Activated naive CD4-positive, alpha-beta T cell treated with anti-CD3 and anti-CD28 coated beads, Interleukin-2, amount 50 U/mL, for 16 hours (primary cell): Measurements from ENCODE around the gene CDH23.

ENCODE experiments used
- DNase-seq: peaks from one replicate; pipeline ENCODE4 v3.0.0-alpha.2; 2020

CDH23 gene

DNA sequence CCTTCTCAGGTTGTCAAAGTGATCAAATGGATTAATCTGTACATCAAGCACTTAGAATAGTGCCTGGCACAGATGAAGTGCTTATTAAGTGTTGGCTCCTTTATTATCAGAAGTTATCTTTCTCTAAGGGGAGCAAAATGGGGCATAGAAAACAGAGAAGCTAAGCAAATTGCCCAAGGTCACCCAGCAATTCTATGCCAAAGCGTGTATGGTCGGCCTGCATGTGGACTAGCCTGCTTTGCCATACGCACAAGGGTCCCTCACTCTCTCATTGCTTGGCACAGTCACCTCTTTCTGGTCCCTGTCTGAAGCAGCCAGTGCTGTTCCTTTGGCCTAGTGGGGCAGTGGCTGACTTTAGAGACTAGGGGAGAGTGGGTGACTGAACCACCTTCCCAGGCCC lies 45.3 kb downstream of the CDH23 start:
- no peak for DNase-seq

DNA sequence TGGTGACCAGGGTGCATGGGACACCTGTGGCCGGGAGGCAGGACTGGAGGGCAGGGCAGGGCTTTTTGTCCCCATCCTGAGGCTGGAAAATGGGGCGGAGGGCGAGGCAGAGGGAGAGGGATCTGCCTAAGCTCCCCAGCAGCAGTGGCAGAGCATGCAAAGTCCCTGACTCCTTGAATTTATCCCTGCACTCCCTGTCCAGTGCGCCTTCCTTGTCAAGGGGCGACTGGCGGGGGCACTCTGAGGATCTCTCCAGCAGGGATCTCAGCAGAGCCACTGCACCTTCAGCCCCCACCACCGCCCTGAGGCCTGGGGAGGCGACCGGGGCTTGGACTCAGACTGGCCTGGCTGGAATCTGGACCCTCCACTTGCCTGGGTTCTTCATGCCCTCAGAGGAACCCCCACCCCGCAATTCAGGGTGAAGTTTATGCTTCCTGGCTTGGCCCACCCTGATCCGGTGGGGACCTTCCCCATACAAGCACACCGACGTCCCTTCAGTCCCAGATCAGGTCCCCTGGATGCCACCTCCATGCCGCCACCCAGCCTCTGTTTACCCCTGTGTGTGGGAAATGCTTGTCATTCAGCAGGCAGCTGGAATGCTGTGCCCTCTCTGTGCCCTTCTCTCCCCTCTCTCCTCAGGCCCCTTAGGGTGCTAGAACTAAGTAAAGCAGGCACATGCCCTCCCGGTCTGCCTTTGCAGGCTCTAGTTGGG lies 46.3 kb downstream of the CDH23 start:
- no peak for DNase-seq

GRCh38 chr10:71443676-71444075 lies 47.0 kb downstream of the CDH23 start:
- DNase-seq, result no peak

GRCh38 chr10:71444284-71445054 lies 47.7 kb downstream of the CDH23 start:
- DNase-seq, result no peak

DNA sequence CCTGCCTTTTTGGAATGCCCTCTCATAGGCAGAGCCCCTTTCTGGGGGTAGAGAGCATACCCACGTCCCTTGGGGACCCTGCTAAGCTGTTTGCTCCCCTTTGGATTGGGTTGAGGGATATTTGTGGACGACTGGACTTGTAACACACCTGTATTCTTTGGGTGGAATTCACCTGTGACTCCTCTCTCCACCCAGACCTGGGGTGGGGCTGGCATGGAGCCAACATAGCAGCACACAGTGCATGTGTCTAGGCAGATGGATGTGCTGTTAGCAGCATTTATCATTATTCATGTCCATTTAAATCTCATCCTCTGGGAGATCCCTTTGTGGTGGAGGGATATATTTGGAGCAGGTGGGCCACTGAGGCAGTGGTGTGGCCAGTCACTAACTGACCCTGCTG lies 51.0 kb downstream of the CDH23 start:
- no peak for DNase-seq

- no peak for DNase-seq
Observed at GRCh38 chr10:71448146-71448545, 51.4 kb downstream of the CDH23 start.

DNA sequence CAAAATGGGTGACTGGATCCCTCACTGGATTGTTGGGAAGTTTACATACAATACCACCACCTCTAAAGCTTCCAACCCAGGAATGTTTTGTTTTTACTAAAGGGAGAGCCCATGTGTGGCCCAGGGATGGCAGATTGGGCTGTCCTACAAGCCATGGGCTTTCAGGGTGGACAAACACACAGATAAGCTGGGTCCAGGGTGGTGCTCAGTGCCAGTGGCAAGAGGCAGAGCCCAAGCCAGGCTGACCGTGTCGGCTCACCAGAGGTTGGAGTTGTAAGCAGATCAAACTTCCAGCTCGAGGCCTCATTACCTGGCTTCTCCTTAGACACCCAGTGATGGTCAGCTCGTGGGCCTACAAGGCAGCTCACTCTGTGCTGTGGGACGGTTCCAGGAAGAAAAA lies 52.3 kb downstream of the CDH23 start:
- no peak for DNase-seq

DNA sequence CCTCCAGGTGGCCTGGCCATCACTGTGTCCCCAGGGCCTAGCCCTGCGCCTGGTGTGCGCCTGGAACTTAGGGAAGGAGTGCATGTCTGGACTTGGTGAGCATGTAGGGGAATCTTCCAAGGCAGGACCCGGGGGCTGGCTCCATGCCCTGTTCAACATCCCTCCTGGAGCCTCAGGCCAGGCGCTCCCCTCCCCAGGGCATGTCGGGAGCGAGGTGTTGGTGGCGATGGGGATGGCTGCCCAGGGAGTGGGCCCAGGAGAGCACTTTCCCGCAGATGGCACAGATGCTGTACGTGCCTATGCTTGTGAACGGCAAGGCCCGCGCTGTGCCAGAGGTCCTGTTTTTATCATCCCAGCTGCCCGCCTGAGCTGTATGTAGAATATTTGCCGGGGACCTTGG lies 55.0 kb downstream of the CDH23 start:
- no peak for DNase-seq

- no peak for DNase-seq
Observed at GRCh38 chr10:71453186-71453585, 56.5 kb downstream of the CDH23 start.

DNA sequence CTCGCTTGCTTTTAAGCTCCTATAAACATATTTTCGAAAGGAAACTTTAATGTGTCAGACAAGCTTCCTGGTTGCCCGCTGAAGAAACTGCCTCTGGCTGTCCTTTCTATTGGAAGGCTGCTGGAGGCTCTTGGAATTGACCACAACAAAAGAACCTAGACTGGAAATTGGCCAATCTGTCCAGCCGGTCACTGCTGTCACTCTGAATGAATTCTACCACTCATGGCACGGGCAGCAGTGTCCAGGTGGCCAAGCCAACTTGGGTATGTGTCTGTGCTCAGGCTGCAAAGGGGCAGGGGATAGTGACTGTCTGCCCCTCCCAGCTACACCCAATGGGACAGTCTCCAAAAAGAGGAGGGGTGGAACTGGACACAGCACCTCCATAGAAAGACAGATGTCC lies 57.6 kb downstream of the CDH23 start:
- no peak for DNase-seq

DNA sequence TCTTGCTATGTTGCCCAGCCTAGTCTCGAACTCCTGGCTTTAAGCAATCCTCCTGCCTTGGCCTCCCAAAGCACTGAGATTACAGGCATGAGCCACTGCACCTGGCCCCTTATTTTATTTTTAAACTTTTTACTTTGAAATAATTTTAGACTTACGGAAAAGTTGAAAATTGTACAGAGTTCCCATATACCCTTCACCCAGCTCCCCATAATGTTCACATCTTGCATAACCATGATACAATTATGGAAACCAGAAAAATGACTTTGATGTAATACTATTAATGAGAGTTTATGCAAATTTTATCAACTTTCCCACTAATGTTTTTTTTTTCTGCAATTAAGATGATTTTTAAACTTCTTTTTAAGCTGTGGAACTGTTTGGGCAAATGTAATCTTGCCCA lies 58.3 kb downstream of the CDH23 start:
- DNase-seq, result no peak

- no peak for DNase-seq
Observed at GRCh38 chr10:71456631-71457030, 59.9 kb downstream of the CDH23 start.

GRCh38 chr10:71457908-71458307 lies 61.2 kb downstream of the CDH23 start:
- DNase-seq, result no peak

GRCh38 chr10:71458387-71458786 lies 61.7 kb downstream of the CDH23 start:
- no peak for DNase-seq

DNA sequence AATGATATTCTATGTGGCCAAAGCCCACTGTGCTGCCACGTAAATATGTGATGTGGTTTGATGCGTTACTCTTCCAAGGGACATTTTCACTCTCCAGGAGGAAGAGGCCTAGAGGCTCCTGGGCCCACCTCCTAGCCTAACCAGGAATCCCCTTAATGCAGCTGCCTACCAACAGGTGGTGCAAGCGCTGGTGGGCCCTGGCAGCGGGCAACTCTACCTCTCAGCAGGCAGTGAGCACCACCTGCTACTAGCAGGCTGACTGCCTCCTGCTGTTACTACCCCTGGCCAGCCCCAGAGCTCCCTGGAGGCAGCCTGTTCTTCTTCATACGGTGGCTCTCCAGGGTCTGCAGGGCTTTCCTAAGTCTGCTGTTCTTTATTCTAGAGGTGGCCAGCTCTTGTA lies 62.8 kb downstream of the CDH23 start:
- DNase-seq, result no peak

- no peak for DNase-seq
Observed at GRCh38 chr10:71460615-71461014, 63.9 kb downstream of the CDH23 start.

GRCh38 chr10:71461457-71461856 lies 64.7 kb downstream of the CDH23 start:
- no peak for DNase-seq

DNA sequence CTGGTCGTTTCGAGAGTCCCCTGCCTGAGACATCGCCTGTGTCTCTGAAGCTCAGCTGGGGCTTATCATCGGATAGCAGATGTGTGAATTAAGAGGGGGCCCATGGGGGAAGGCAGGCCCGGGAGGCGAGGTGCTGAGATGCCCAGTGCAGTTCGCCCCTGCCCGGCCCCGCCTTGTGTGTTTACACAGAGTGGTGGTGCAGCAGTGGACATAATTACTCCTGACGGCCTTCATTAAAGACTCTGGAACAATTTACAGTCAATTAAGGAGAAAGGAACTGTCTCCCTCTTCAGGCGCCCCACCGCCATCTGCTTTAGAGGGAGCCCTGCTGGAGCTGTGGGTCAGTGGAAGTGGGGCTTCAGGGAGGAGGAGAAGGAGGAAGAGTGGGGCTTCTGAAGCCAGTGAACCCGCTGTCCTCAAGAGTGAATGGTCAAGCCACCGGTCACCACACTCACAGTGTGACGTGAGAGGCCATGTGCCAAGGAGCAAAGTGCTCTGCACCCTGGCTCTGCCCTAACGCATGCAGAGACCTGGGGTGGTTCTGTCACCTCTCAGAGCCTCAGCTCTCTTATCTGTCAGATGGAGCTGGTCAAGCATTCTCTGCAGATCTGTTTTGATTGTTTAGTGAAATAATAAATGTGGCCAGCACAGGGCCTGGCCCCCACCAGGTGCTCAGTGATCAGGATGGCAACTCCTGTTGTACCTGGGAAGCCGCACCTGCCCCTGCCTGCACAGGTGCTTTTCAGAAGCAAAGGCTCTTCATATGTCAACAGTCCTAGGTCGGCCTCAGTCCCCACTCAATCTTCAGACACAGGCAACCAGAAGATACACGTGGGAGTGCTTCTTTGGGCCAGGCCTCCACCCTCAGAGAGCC lies 65.6 kb downstream of the CDH23 start:
- no peak for DNase-seq

- no peak for DNase-seq
Observed at GRCh38 chr10:71463111-71463510, 66.4 kb downstream of the CDH23 start.

GRCh38 chr10:71465551-71466252 lies 69.0 kb downstream of the CDH23 start:
- DNase-seq, result no peak

DNA sequence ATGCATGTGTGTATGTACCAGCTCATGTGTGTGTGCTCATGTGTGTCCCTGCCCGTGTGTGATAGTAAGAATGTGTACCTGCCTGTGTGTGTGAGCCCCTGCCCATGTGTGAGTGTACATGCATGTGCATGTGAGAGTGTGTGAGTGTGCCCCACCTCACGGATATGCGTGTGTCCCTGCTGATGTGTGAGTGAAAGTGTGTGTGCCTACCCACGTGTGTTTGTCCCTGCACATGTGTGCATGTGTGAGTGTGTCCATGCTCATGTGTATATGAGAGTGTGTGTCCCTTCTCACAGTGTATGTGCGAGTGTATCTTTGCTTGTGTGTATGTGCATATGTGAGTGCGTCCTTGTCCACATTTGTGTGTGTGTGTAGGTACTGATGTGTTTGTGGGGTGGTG lies 69.6 kb downstream of the CDH23 start:
- DNase-seq, result no peak

- no peak for DNase-seq
Observed at GRCh38 chr10:71467161-71467560, 70.4 kb downstream of the CDH23 start.
